Measurements from ENCODE around the gene COQ5. TPM values are rescaled to one million over a fixed set of nuclear protein-coding genes. Genes with fewer than 3 reads are reported as not detected.

COQ5 gene
- total RNA-seq, 4 donors from 2014 or later, result 12.1 to 25.3 (median 21.4) TPM

GRCh38 chr12:120498870-120499515 is 30.0 kb downstream of the COQ5 start:
- Histone ChIP-seq H3K36me3 (peaks cover 9 to 63% (median 41%) of the 10 kb centered on the region in 4 donors), H3K4me1 (peaks cover 21 to 36% (median 30%) of the 10 kb centered on the region in 4 donors), H3K27me3 (no peaks in the 10 kb centered on the region), H3K9me3 (no peaks in the 10 kb centered on the region), H3K4me3 (no peak overlapping the region), H3K27ac (replicated peaks in 1 of 4) (peak overlapping the region in 3 of 4 donors; percentile 6 to 93 (median 89))
- TF ChIP-seq POLR2AphosphoS5 (IDR thresholded peaks at IDR 0.05) (no peak), POLR2A (IDR thresholded peaks at IDR 0.05; ENCODE audit: low read depth) (no peak), CTCF (IDR thresholded peaks at IDR 0.05) (no peak), EP300 (IDR thresholded peaks at IDR 0.05) (no peak)
- 92% methylated on average over 3 of the region's 3 CpGs for WGBS
- intact Hi-C loops (cut with DNase I), result no loop called here
- DNase-seq (ENCODE audit: extremely low spot score), result no peak

- H3K36me3 ChIP-seq, result peaks cover 0 to 50% (median 29%) of the 10 kb centered on the region in 4 donors
- H3K4me1 ChIP-seq, result peaks cover 21 to 36% (median 30%) of the 10 kb centered on the region in 4 donors
- DNase-seq (ENCODE audit: extremely low spot score), result no peak
- H3K27ac ChIP-seq (replicated peaks in 1 of 4), result peak overlapping the region; percentile 88 to 94 (median 91)
- no peaks in the 10 kb centered on the region for H3K9me3 ChIP-seq
- 21% methylated on average over 9 of the region's 9 CpGs for WGBS
- intact Hi-C loops (cut with DNase I), result loop anchor here (2.0 kb wide), 1 partner anchor 31 kb away; the partner anchor contains the start of gene COQ5
- peak overlapping the region; percentile 78 to 96 (median 88) for H3K4me3 ChIP-seq
- TF ChIP-seq EP300 (IDR thresholded peaks at IDR 0.05), result no peak
- TF ChIP-seq POLR2AphosphoS5 (IDR thresholded peaks at IDR 0.05), result no peak
- no peak for TF ChIP-seq CTCF (IDR thresholded peaks at IDR 0.05)
- H3K27me3 ChIP-seq, result no peaks in the 10 kb centered on the region
Measured at GRCh38 chr12:120497524-120498150, 31.3 kb downstream of the COQ5 start.

- peak overlapping the region; percentile 78 to 96 (median 88) for H3K4me3 ChIP-seq
- DNase-seq (ENCODE audit: extremely low spot score), result no peak
- peak overlapping the region; percentile 88 to 94 (median 91) for H3K27ac ChIP-seq (replicated peaks in 1 of 4)
- peak in 1 of 2 donors; percentile 5 for TF ChIP-seq POLR2AphosphoS5 (IDR thresholded peaks at IDR 0.05)
- TF ChIP-seq POLR2A (IDR thresholded peaks at IDR 0.05; ENCODE audit: low read depth), result no peak
- intact Hi-C loops (cut with DNase I), result loop anchor here (2.0 kb wide), 1 partner anchor 32 kb away; the partner anchor contains the start of gene COQ5
- peaks cover 21 to 36% (median 30%) of the 10 kb centered on the region in 4 donors for H3K4me1 ChIP-seq
- peaks cover 0 to 42% (median 25%) of the 10 kb centered on the region in 4 donors for H3K36me3 ChIP-seq
- H3K9me3 ChIP-seq, result no peaks in the 10 kb centered on the region
- under 1% methylated on average over 47 of the region's 47 CpGs for WGBS
- H3K27me3 ChIP-seq, result no peaks in the 10 kb centered on the region
Measured at GRCh38 chr12:120496413-120497340, 32.3 kb downstream of the COQ5 start.

- Histone ChIP-seq H3K36me3 (peaks cover 0 to 39% (median 27%) of the 10 kb centered on the region in 4 donors), H3K27ac (replicated peaks in 1 of 4) (peak within 1 kb of the TSS; percentile 88 to 94 (median 91)), H3K4me1 (peaks cover 21 to 36% (median 30%) of the 10 kb centered on the region in 4 donors), H3K9me3 (no peaks in the 10 kb centered on the region), H3K4me3 (peak within 1 kb of the TSS; percentile 78 to 96 (median 88)), H3K27me3 (no peaks in the 10 kb centered on the region)
- 1% methylated on average over 12 of the region's 53 CpGs for WGBS
- TF ChIP-seq CTCF (IDR thresholded peaks at IDR 0.05) (peak in 1 of 3 experiments; percentile 29), EP300 (IDR thresholded peaks at IDR 0.05) (no peak), POLR2AphosphoS5 (IDR thresholded peaks at IDR 0.05) (peak; percentile 87 to 95), POLR2A (IDR thresholded peaks at IDR 0.05; ENCODE audit: low read depth) (peak; percentile 67)
- peak; percentile 99 for DNase-seq (ENCODE audit: extremely low spot score)
- intact Hi-C loops (cut with DNase I), result loop anchor here (2.0 kb wide), 1 partner anchor 33 kb away; the partner anchor contains the start of gene COQ5
Measured at GRCh38 chr12:120495731-120496412, 33.1 kb downstream of the COQ5 start, which contains the start of gene DYNLL1. Gene DYNLL1, plus strand, starts transcription at chr12:120496113. Its CDS starts 309 bp downstream, at chr12:120496422.

Data from esophagus muscularis mucosa (tissue), 4 donors.